ENCODE measurements around the gene PLCH1.

The PLCH1 gene

GRCh38 chr3:155556531-155556930 lies 188.3 kb downstream of the PLCH1 start:
- Histone ChIP-seq H3K9ac (ENCODE audit: low read length) (no peak overlapping the region), H3K27ac (ENCODE audit: low read length) (no peak overlapping the region), H3K36me3 (replicated peaks; ENCODE audit: low read depth, low read length) (no peaks in the 10 kb centered on the region), H4K20me1 (ENCODE audit: insufficient read depth, low read length) (no peaks in the 10 kb centered on the region), H2AFZ (ENCODE audit: low read depth, low read length) (no peak overlapping the region), H3K9me3 (ENCODE audit: insufficient read depth, low read length) (no peaks in the 10 kb centered on the region), H3K4me3 (ENCODE audit: low read length) (no peak overlapping the region), H3K4me1 (ENCODE audit: low read length) (peaks cover 22% of the 10 kb centered on the region), H3K4me2 (ENCODE audit: low read length) (no peak overlapping the region), H3K79me2 (ENCODE audit: low read length) (no peaks in the 10 kb centered on the region), H3K27me3 (ENCODE audit: low read depth, low read length) (no peaks in the 10 kb centered on the region)
- TF ChIP-seq CTCF (IDR thresholded peaks at IDR 0.05; ENCODE audit: low read depth, low read length) (no peak), EZH2phosphoT487 (IDR thresholded peaks at IDR 0.05; ENCODE audit: low read depth) (no peak)

GRCh38 chr3:155555479-155556060 lies 189.3 kb downstream of the PLCH1 start:
- no peak overlapping the region for H3K27ac ChIP-seq (ENCODE audit: low read length)
- TF ChIP-seq CTCF (IDR thresholded peaks at IDR 0.05; ENCODE audit: low read depth, low read length) (no peak), EZH2phosphoT487 (IDR thresholded peaks at IDR 0.05; ENCODE audit: low read depth) (no peak)
- H2AFZ ChIP-seq (ENCODE audit: low read depth, low read length): no peak overlapping the region
- no peaks in the 10 kb centered on the region for H3K36me3 ChIP-seq (replicated peaks; ENCODE audit: low read depth, low read length)
- H3K4me3 ChIP-seq (ENCODE audit: low read length): no peak overlapping the region
- peaks cover 22% of the 10 kb centered on the region for H3K4me1 ChIP-seq (ENCODE audit: low read length)
- no peaks in the 10 kb centered on the region for H3K27me3 ChIP-seq (ENCODE audit: low read depth, low read length)
- no peaks in the 10 kb centered on the region for H4K20me1 ChIP-seq (ENCODE audit: insufficient read depth, low read length)
- no peak overlapping the region for H3K9ac ChIP-seq (ENCODE audit: low read length)
- H3K4me2 ChIP-seq (ENCODE audit: low read length): no peak overlapping the region; the same call in 1 of the 2 replicates
- no peaks in the 10 kb centered on the region for H3K79me2 ChIP-seq (ENCODE audit: low read length)
- H3K9me3 ChIP-seq (ENCODE audit: insufficient read depth, low read length): no peaks in the 10 kb centered on the region

GRCh38 chr3:155554777-155555451 lies 190.0 kb downstream of the PLCH1 start:
- Histone ChIP-seq H2AFZ (ENCODE audit: low read depth, low read length) (no peak overlapping the region), H4K20me1 (ENCODE audit: insufficient read depth, low read length) (no peaks in the 10 kb centered on the region), H3K4me1 (ENCODE audit: low read length) (peaks cover 22% of the 10 kb centered on the region), H3K9ac (ENCODE audit: low read length) (no peak overlapping the region), H3K79me2 (ENCODE audit: low read length) (no peaks in the 10 kb centered on the region), H3K27ac (ENCODE audit: low read length) (no peak overlapping the region), H3K9me3 (ENCODE audit: insufficient read depth, low read length) (no peaks in the 10 kb centered on the region), H3K4me3 (ENCODE audit: low read length) (no peak overlapping the region), H3K4me2 (ENCODE audit: low read length) (peak overlapping the region; percentile 4), H3K36me3 (replicated peaks; ENCODE audit: low read depth, low read length) (no peaks in the 10 kb centered on the region), H3K27me3 (ENCODE audit: low read depth, low read length) (no peaks in the 10 kb centered on the region)
- no peak for TF ChIP-seq EZH2phosphoT487 (IDR thresholded peaks at IDR 0.05; ENCODE audit: low read depth)
- TF ChIP-seq CTCF (IDR thresholded peaks at IDR 0.05; ENCODE audit: low read depth, low read length): no peak

GRCh38 chr3:155553780-155554179 lies 191.1 kb downstream of the PLCH1 start:
- Histone ChIP-seq H2AFZ (ENCODE audit: low read depth, low read length) (no peak overlapping the region), H3K27ac (ENCODE audit: low read length) (no peak overlapping the region), H3K9ac (ENCODE audit: low read length) (no peak overlapping the region), H3K36me3 (replicated peaks; ENCODE audit: low read depth, low read length) (no peaks in the 10 kb centered on the region), H3K79me2 (ENCODE audit: low read length) (no peaks in the 10 kb centered on the region), H4K20me1 (ENCODE audit: insufficient read depth, low read length) (no peaks in the 10 kb centered on the region), H3K4me1 (ENCODE audit: low read length) (peaks cover 29% of the 10 kb centered on the region), H3K27me3 (ENCODE audit: low read depth, low read length) (no peaks in the 10 kb centered on the region), H3K4me3 (ENCODE audit: low read length) (no peak overlapping the region), H3K4me2 (ENCODE audit: low read length) (no peak overlapping the region), H3K9me3 (ENCODE audit: insufficient read depth, low read length) (no peaks in the 10 kb centered on the region)
- TF ChIP-seq EZH2phosphoT487 (IDR thresholded peaks at IDR 0.05; ENCODE audit: low read depth) (no peak), CTCF (IDR thresholded peaks at IDR 0.05; ENCODE audit: low read depth, low read length) (no peak)
